ENCODE results near the gene CST9. TPM values are rescaled to one million over a fixed set of nuclear protein-coding genes. Genes with fewer than 3 reads are reported as not detected.

The CST9 gene
- total and polyA plus RNA-seq, 2 of the 8 experiments (the other 6 are each of a cell fraction or from before 2014, with no cell fraction given): 0.05 to 0.19 TPM

GRCh38 chr20:23595941-23596340, 9.8 kb downstream of the CST9 start:
- Histone ChIP-seq H3K56ac (replicated peaks; ENCODE audit: insufficient read length, low read depth, low read length) (no peak overlapping the region), H2AK5ac (ENCODE audit: low read depth, low read length) (no peak overlapping the region), H3K79me1 (ENCODE audit: low read depth, low read length) (no peaks in the 10 kb centered on the region), H4K91ac (replicated peaks; ENCODE audit: insufficient read length, low read length) (no peak overlapping the region), H3K4me3 (ENCODE audit: extremely low read depth in 1 of 4, insufficient read depth in 2 of 4, low read depth in 3 of 4, low read length in 4 of 4) (no peak overlapping the region), H3K4me2 (ENCODE audit: insufficient read depth in 1 of 2, low read depth in 2 of 2, low read length in 2 of 2) (no peak overlapping the region), H2AFZ (ENCODE audit: low read length) (no peak overlapping the region), H3K4me1 (replicated peaks in 1 of 4; ENCODE audit: control insufficient read depth in 3 of 4, insufficient read depth in 4 of 4, low read length in 3 of 4) (no peaks in the 10 kb centered on the region), H2BK12ac (ENCODE audit: low read depth, low read length) (no peak overlapping the region), H3K27ac (ENCODE audit: low read depth, low read length) (no peak overlapping the region), H3K18ac (ENCODE audit: extremely low read depth, low read length) (no peak overlapping the region), H3K79me2 (ENCODE audit: control insufficient read depth in 1 of 2, insufficient read depth in 2 of 2, low read length in 2 of 2) (no peaks in the 10 kb centered on the region), H3K9me3 (ENCODE audit: insufficient read depth in 2 of 2, low read depth in 1 of 2, low read length in 1 of 2) (no peaks in the 10 kb centered on the region), H2BK5ac (ENCODE audit: low read depth, low read length) (no peak overlapping the region), H3K4ac (replicated peaks; ENCODE audit: insufficient read length, low read depth, low read length) (no peak overlapping the region), H3K23ac (ENCODE audit: insufficient read length) (no peak overlapping the region), H4K5ac (ENCODE audit: insufficient read length, low read depth, low read length) (no peak overlapping the region), H3K9ac (replicated peaks in 1 of 4; ENCODE audit: extremely low read depth in 1 of 4, low read depth in 3 of 4, low read length in 3 of 4) (no peak overlapping the region), H3K36me3 (ENCODE audit: control insufficient read depth in 2 of 4, insufficient read depth in 4 of 4, low read length in 3 of 4) (no peaks in the 10 kb centered on the region), H3K14ac (ENCODE audit: insufficient read length) (no peak overlapping the region), H3K23me2 (ENCODE audit: low read depth, low read length) (no peaks in the 10 kb centered on the region), H4K8ac (ENCODE audit: extremely low read depth, insufficient read depth, low read length) (no peak overlapping the region), H2BK20ac (ENCODE audit: low read length) (no peak overlapping the region), H3K27me3 (replicated peaks in 1 of 4; ENCODE audit: control insufficient read depth in 3 of 4, extremely low read depth in 1 of 4, insufficient read depth in 3 of 4, low read length in 3 of 4) (no peaks in the 10 kb centered on the region), H2BK120ac (replicated peaks; ENCODE audit: low read depth, low read length) (no peak overlapping the region), H4K20me1 (replicated peaks in 1 of 2; ENCODE audit: control insufficient read depth in 1 of 2, insufficient read depth in 2 of 2, low read length in 2 of 2) (no peaks in the 10 kb centered on the region), H2BK15ac (ENCODE audit: low read length) (no peak overlapping the region)
- POLR2A ChIA-PET (ENCODE audit: partially characterized antibody): no interaction called here
- DNase-seq (ENCODE audit: low read depth in 1 of 2, low spot score in 2 of 2): no peak
- FAIRE-seq: no peak
- 86% methylated on average over 1 of the region's 1 CpG; no CpG with 5 or more reads in 1 of the 2 experiments for WGBS, 2 experiments (ENCODE audit: extremely low coverage in 1 of 2, insufficient coverage in 1 of 2, insufficient read length in 1 of 2, insufficient replicate concordance in 2 of 2, low coverage in 1 of 2, low lambda C conversion rate in 2 of 2, missing lambda C conversion rate in 1 of 2)
- CTCF ChIA-PET (ENCODE audit: partially characterized antibody): interaction anchor here (1.0 to 1.4 kb wide), 4 partner anchors 11 to 154 kb away, joined by 3 to 4 read pairs (median 4); no protein-coding TSS in a partner anchor
- TF ChIP-seq USF2 (IDR thresholded peaks at IDR 0.05; ENCODE audit: low read length) (no peak), PHF8 (conservative IDR thresholded peaks at IDR 0.05; ENCODE audit: low read depth, low read length) (no peak), SIRT6 (IDR thresholded peaks at IDR 0.05; ENCODE audit: low read length) (no peak), SP1 (IDR thresholded peaks at IDR 0.05; ENCODE audit: low read depth, low read length) (no peak), TEAD4 (IDR thresholded peaks at IDR 0.05; ENCODE audit: low read depth, low read length) (no peak), POU5F1 (IDR thresholded peaks at IDR 0.05; ENCODE audit: low read depth, low read length) (no peak), CHD2 (IDR thresholded peaks at IDR 0.05; ENCODE audit: low read length) (no peak), JUN (IDR thresholded peaks at IDR 0.05; ENCODE audit: low read depth, low read length) (no peak), RXRA (IDR thresholded peaks at IDR 0.05; ENCODE audit: insufficient read depth, low read depth, low read length) (no peak), KDM1A (IDR thresholded peaks at IDR 0.05; ENCODE audit: borderline replicate concordance, low read length) (no peak), SIX5 (IDR thresholded peaks at IDR 0.05; ENCODE audit: low read depth, low read length) (no peak), RAD21 (IDR thresholded peaks at IDR 0.05 in 1 of 2, conservative IDR thresholded peaks at IDR 0.05 in 1 of 2; ENCODE audit: low read depth in 2 of 2, low read length in 2 of 2) (no peak), YY1 (IDR thresholded peaks at IDR 0.05; ENCODE audit: low read depth, low read length) (no peak), ATF3 (IDR thresholded peaks at IDR 0.05; ENCODE audit: insufficient read depth, low read depth, low read length) (no peak)
